ENCODE data around the gene UBIAD1. TPM values are rescaled to one million over a fixed set of nuclear protein-coding genes. Genes with fewer than 3 reads are reported as not detected.

The UBIAD1 gene
- total and polyA plus RNA-seq, 10 of the 15 experiments (the other 5 are each of a cell fraction or from before 2014, with no cell fraction given), result 4.5 to 23.8 (median 16.0) TPM

DNA sequence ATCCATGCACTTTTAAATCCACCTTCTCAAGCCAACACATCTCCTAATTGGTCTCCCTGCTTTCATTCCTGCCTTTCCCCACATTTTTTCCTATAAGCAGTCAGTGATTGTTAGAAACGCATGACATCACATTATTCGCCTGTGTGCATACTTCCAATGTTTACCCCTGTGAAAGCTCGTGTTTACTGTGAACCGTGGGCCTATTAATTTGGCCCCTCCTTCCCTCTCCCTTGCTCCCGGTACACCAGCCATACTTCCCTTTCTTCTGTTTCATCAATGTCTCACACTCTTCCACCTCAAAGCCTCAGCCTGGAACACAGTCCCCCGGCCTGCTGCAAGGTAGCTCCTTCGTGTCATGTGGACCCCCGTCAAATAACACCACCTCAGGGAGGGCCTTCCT, 19.8 kb upstream of the UBIAD1 start (continued):
- TF ChIP-seq, protein P1, sequence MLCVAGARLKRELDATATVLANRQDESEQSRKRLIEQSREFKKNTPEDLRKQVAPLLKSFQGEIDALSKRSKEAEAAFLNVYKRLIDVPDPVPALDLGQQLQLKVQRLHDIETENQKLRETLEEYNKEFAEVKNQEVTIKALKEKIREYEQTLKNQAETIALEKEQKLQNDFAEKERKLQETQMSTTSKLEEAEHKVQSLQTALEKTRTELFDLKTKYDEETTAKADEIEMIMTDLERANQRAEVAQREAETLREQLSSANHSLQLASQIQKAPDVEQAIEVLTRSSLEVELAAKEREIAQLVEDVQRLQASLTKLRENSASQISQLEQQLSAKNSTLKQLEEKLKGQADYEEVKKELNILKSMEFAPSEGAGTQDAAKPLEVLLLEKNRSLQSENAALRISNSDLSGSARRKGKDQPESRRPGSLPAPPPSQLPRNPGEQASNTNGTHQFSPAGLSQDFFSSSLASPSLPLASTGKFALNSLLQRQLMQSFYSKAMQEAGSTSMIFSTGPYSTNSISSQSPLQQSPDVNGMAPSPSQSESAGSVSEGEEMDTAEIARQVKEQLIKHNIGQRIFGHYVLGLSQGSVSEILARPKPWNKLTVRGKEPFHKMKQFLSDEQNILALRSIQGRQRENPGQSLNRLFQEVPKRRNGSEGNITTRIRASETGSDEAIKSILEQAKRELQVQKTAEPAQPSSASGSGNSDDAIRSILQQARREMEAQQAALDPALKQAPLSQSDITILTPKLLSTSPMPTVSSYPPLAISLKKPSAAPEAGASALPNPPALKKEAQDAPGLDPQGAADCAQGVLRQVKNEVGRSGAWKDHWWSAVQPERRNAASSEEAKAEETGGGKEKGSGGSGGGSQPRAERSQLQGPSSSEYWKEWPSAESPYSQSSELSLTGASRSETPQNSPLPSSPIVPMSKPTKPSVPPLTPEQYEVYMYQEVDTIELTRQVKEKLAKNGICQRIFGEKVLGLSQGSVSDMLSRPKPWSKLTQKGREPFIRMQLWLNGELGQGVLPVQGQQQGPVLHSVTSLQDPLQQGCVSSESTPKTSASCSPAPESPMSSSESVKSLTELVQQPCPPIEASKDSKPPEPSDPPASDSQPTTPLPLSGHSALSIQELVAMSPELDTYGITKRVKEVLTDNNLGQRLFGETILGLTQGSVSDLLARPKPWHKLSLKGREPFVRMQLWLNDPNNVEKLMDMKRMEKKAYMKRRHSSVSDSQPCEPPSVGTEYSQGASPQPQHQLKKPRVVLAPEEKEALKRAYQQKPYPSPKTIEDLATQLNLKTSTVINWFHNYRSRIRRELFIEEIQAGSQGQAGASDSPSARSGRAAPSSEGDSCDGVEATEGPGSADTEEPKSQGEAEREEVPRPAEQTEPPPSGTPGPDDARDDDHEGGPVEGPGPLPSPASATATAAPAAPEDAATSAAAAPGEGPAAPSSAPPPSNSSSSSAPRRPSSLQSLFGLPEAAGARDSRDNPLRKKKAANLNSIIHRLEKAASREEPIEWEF (IDR thresholded peaks at IDR 0.05; ENCODE audit: insufficient replicate concordance, low read depth, low read length), result no peak
- TF ChIP-seq KDM1A (IDR thresholded peaks at IDR 0.05; ENCODE audit: borderline replicate concordance) (no peak), NR2F1 (conservative IDR thresholded peaks at IDR 0.05) (no peak), HDGF (IDR thresholded peaks at IDR 0.05) (no peak), MYC (IDR thresholded peaks at IDR 0.05; ENCODE audit: insufficient read depth, insufficient read length, insufficient replicate concordance, low read length, severe bottlenecking) (no peak)
- TF ChIP-seq, protein P2, sequence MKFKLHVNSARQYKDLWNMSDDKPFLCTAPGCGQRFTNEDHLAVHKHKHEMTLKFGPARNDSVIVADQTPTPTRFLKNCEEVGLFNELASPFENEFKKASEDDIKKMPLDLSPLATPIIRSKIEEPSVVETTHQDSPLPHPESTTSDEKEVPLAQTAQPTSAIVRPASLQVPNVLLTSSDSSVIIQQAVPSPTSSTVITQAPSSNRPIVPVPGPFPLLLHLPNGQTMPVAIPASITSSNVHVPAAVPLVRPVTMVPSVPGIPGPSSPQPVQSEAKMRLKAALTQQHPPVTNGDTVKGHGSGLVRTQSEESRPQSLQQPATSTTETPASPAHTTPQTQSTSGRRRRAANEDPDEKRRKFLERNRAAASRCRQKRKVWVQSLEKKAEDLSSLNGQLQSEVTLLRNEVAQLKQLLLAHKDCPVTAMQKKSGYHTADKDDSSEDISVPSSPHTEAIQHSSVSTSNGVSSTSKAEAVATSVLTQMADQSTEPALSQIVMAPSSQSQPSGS (IDR thresholded peaks at IDR 0.05; ENCODE audit: low read length), result no peak
- TF ChIP-seq, protein P3, sequence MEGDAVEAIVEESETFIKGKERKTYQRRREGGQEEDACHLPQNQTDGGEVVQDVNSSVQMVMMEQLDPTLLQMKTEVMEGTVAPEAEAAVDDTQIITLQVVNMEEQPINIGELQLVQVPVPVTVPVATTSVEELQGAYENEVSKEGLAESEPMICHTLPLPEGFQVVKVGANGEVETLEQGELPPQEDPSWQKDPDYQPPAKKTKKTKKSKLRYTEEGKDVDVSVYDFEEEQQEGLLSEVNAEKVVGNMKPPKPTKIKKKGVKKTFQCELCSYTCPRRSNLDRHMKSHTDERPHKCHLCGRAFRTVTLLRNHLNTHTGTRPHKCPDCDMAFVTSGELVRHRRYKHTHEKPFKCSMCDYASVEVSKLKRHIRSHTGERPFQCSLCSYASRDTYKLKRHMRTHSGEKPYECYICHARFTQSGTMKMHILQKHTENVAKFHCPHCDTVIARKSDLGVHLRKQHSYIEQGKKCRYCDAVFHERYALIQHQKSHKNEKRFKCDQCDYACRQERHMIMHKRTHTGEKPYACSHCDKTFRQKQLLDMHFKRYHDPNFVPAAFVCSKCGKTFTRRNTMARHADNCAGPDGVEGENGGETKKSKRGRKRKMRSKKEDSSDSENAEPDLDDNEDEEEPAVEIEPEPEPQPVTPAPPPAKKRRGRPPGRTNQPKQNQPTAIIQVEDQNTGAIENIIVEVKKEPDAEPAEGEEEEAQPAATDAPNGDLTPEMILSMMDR (IDR thresholded peaks at IDR 0.05 in 2 of 3, conservative IDR thresholded peaks at IDR 0.05 in 1 of 3; ENCODE audit: control insufficient read depth in 2 of 3, extremely low read depth in 1 of 3, insufficient read depth in 1 of 3, low read depth in 3 of 3, low read length in 3 of 3), result no peak
- TF ChIP-seq, protein P4, sequence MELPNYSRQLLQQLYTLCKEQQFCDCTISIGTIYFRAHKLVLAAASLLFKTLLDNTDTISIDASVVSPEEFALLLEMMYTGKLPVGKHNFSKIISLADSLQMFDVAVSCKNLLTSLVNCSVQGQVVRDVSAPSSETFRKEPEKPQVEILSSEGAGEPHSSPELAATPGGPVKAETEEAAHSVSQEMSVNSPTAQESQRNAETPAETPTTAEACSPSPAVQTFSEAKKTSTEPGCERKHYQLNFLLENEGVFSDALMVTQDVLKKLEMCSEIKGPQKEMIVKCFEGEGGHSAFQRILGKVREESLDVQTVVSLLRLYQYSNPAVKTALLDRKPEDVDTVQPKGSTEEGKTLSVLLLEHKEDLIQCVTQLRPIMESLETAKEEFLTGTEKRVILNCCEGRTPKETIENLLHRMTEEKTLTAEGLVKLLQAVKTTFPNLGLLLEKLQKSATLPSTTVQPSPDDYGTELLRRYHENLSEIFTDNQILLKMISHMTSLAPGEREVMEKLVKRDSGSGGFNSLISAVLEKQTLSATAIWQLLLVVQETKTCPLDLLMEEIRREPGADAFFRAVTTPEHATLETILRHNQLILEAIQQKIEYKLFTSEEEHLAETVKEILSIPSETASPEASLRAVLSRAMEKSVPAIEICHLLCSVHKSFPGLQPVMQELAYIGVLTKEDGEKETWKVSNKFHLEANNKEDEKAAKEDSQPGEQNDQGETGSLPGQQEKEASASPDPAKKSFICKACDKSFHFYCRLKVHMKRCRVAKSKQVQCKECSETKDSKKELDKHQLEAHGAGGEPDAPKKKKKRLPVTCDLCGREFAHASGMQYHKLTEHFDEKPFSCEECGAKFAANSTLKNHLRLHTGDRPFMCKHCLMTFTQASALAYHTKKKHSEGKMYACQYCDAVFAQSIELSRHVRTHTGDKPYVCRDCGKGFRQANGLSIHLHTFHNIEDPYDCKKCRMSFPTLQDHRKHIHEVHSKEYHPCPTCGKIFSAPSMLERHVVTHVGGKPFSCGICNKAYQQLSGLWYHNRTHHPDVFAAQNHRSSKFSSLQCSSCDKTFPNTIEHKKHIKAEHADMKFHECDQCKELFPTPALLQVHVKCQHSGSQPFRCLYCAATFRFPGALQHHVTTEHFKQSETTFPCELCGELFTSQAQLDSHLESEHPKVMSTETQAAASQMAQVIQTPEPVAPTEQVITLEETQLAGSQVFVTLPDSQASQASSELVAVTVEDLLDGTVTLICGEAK (IDR thresholded peaks at IDR 0.05; ENCODE audit: borderline replicate concordance), result no peak

Measured in GM12878 (cell line).